ENCODE measurements around the gene GLRB.
"Not testable (repeated sequence)": the region's sequence is repeated elsewhere in the genome, so short reads cannot be mapped to it uniquely, and the experiment has no call there.

Gene GLRB

GRCh38 chr4:157128395-157128794 lies 52.4 kb downstream of the GLRB start:
- DNase-seq (ENCODE audit: low spot score): peak; percentile 26

GRCh38 chr4:157141976-157142375 lies 66.0 kb downstream of the GLRB start:
- no peak for DNase-seq (ENCODE audit: low spot score)

GRCh38 chr4:157143369-157143768 lies 67.4 kb downstream of the GLRB start:
- peak; percentile 4 for DNase-seq (ENCODE audit: low spot score)

GRCh38 chr4:157151711-157152110 lies 75.8 kb downstream of the GLRB start:
- no peak for DNase-seq (ENCODE audit: low spot score)

- no peak for DNase-seq (ENCODE audit: low spot score)
Observed at GRCh38 chr4:157165935-157166610, 90.1 kb downstream of the GLRB start.

- DNase-seq (ENCODE audit: low spot score): no peak
Observed at GRCh38 chr4:157170321-157170720, 94.4 kb downstream of the GLRB start.

GRCh38 chr4:157172011-157172410 lies 96.1 kb downstream of the GLRB start:
- DNase-seq (ENCODE audit: low spot score): peak; percentile 12

GRCh38 chr4:157180268-157180667 lies 104.3 kb downstream of the GLRB start:
- not testable (repeated sequence) for DNase-seq (ENCODE audit: low spot score)

- DNase-seq (ENCODE audit: low spot score): no peak
Observed at GRCh38 chr4:157184300-157184699, 108.3 kb downstream of the GLRB start.

- no peak for DNase-seq (ENCODE audit: low spot score)
Observed at GRCh38 chr4:157185363-157185762, 109.4 kb downstream of the GLRB start.

GRCh38 chr4:157195374-157195773 lies 119.4 kb downstream of the GLRB start:
- DNase-seq (ENCODE audit: low spot score): no peak

- no peak for DNase-seq (ENCODE audit: low spot score)
Observed at GRCh38 chr4:157196046-157196445, 120.1 kb downstream of the GLRB start.

GRCh38 chr4:157204634-157205244 lies 128.8 kb downstream of the GLRB start:
- DNase-seq (ENCODE audit: low spot score): no peak

GRCh38 chr4:157217708-157218107 lies 141.8 kb downstream of the GLRB start:
- no peak for DNase-seq (ENCODE audit: low spot score)

- DNase-seq (ENCODE audit: low spot score): no peak
Observed at GRCh38 chr4:157219711-157220370, 143.9 kb downstream of the GLRB start.

GRCh38 chr4:157220371-157220881 lies 144.5 kb downstream of the GLRB start, which contains the start of gene GRIA2:
Gene GRIA2, plus strand, starts transcription at chr4:157220728. Its CDS starts 315 bp downstream, at chr4:157221043.
- DNase-seq (ENCODE audit: low spot score): peak; percentile 60

- DNase-seq (ENCODE audit: low spot score): no peak
Observed at GRCh38 chr4:157221426-157221894, 145.5 kb downstream of the GLRB start.

Data from AG08395 (cell line).